H1 (cell line): ENCODE results near the gene GRIA3. TPM values are rescaled to one million over a fixed set of nuclear protein-coding genes. Genes with fewer than 3 reads are reported as not detected.

Experiments
- CTCF ChIA-PET: fragments of 300-600 bp; sonication (Branson Sonifier 250); formaldehyde crosslinking; loops from one replicate; lab custom pipeline; 2021; ENCODE audit not compliant: partially characterized antibody; lab: Charles Lee
- POLR2A ChIA-PET: fragments of 300-600 bp; sonication (Branson Sonifier 250); formaldehyde crosslinking; loops from one replicate; lab custom pipeline; 2021; ENCODE audit warnings: inconsistent platforms; ENCODE audit not compliant: partially characterized antibody; lab: Charles Lee
- DNase-seq, 2 experiments: peaks; one replicate each; pipeline versions ENCODE4 v3.0.0 to v3.0.0-alpha.2; 2010 to 2022; ENCODE audit warnings: low spot score in 2 of 2, low read depth in 1 of 2, mixed read lengths in 1 of 2
- FAIRE-seq: peaks from 2 replicates; lab custom pipeline; 2011; peaks lifted over from hg19 to GRCh38; lab: Jason Lieb, UNC
- H2AFZ ChIP-seq: 2 replicates; pipeline ENCODE4 v1.8.1; 2012; ENCODE audit warnings: low read length, inconsistent platforms
- H2AK5ac ChIP-seq: 2 replicates; pipeline ENCODE4 v1.6.1; 2013; ENCODE audit warnings: low read depth, low read length
- H2BK120ac ChIP-seq: replicated peaks from 2 replicates; pipeline ENCODE3; 2013; ENCODE audit warnings: low read depth, low read length, inconsistent platforms
- H2BK12ac ChIP-seq: 2 replicates; pipeline ENCODE4 v1.6.1; 2013; ENCODE audit warnings: low read depth, low read length
- H2BK15ac ChIP-seq: 2 replicates; pipeline ENCODE4 v1.6.1; 2013; ENCODE audit warnings: low read length
- H2BK20ac ChIP-seq: 2 replicates; pipeline ENCODE4 v1.6.1; 2013; ENCODE audit warnings: low read length
- H2BK5ac ChIP-seq: 2 replicates; pipeline ENCODE4 v1.6.1; 2013; ENCODE audit warnings: low read depth, low read length
- H3K14ac ChIP-seq: 2 replicates; pipeline ENCODE4 v1.6.1; 2013; ENCODE audit warnings: inconsistent platforms; ENCODE audit not compliant: insufficient read length
- H3K18ac ChIP-seq: 2 replicates; pipeline ENCODE4 v1.6.1; 2013; ENCODE audit warnings: low read length; ENCODE audit errors: extremely low read depth
- H3K23ac ChIP-seq: 2 replicates; pipeline ENCODE4 v1.6.1; 2013; ENCODE audit warnings: inconsistent platforms; ENCODE audit not compliant: insufficient read length
- H3K23me2 ChIP-seq: 2 replicates; pipeline ENCODE4 v1.6.1; 2013; ENCODE audit warnings: low read depth, low read length
- H3K27ac ChIP-seq: 2 replicates; pipeline ENCODE4 v1.6.1; 2011; ENCODE audit warnings: low read depth, low read length, inconsistent platforms
- H3K27me3 ChIP-seq, 4 experiments: replicated peaks in 1 of 4; 1 replicate in 1 of 4; 2 replicates in 3 of 4; pipeline versions ENCODE4 v1.6.1 to v1.8.1; 2011 to 2013; ENCODE audit warnings: low read length in 3 of 4, mild to moderate bottlenecking in 3 of 4, inconsistent platforms in 2 of 4, mixed read lengths in 2 of 4, moderate library complexity in 1 of 4; ENCODE audit not compliant: control insufficient read depth in 3 of 4, insufficient read depth in 3 of 4; ENCODE audit errors: extremely low read depth in 1 of 4
- H3K36me3 ChIP-seq, 4 experiments: 2 replicates each; pipeline versions ENCODE4 v1.6.1 to v1.8.1; 2011 to 2013; ENCODE audit warnings: mild to moderate bottlenecking in 4 of 4, low read length in 3 of 4, moderate library complexity in 2 of 4, control low read depth in 1 of 4, inconsistent platforms in 1 of 4; ENCODE audit not compliant: insufficient read depth in 4 of 4, control insufficient read depth in 2 of 4
- H3K4ac ChIP-seq: replicated peaks from 2 replicates; pipeline ENCODE3; 2013; ENCODE audit warnings: low read length, low read depth, mixed read lengths, inconsistent platforms; ENCODE audit not compliant: insufficient read length
- H3K4me1 ChIP-seq, 4 experiments: replicated peaks in 1 of 4; 1 replicate in 1 of 4; 2 replicates in 3 of 4; pipeline versions ENCODE4 v1.6.1 to v1.8.1; 2011 to 2013; ENCODE audit warnings: low read length in 3 of 4, inconsistent platforms in 2 of 4, mixed read lengths in 1 of 4; ENCODE audit not compliant: insufficient read depth in 4 of 4, control insufficient read depth in 3 of 4
- H3K4me2 ChIP-seq, 2 experiments: 2 replicates each; pipeline versions ENCODE4 v1.6.1 to v1.8.1; 2011 to 2013; ENCODE audit warnings: low read depth in 2 of 2, low read length in 2 of 2, control low read depth in 1 of 2, inconsistent platforms in 1 of 2, mild to moderate bottlenecking in 1 of 2; ENCODE audit not compliant: insufficient read depth in 1 of 2
- H3K4me3 ChIP-seq, 4 experiments: fragments of 200-600, 300-600 bp in 1 of 4; sonication (generic), shearing (Covaris generic), sonication (Bioruptor Twin) in 1 of 4; 2 replicates each; pipeline versions ENCODE4 v1.5.1 to v1.8.1; 2011 to 2016; ENCODE audit warnings: low read length in 4 of 4, low read depth in 3 of 4, control low read depth in 2 of 4, inconsistent platforms in 2 of 4, mild to moderate bottlenecking in 2 of 4, mixed read lengths in 1 of 4, moderate library complexity in 1 of 4; ENCODE audit not compliant: insufficient read depth in 2 of 4; ENCODE audit errors: extremely low read depth in 1 of 4
- H3K56ac ChIP-seq: replicated peaks from 2 replicates; pipeline ENCODE3; 2013; ENCODE audit warnings: low read depth, mild to moderate bottlenecking, mixed read lengths, low read length, inconsistent platforms; ENCODE audit not compliant: insufficient read length
- H3K79me1 ChIP-seq: 2 replicates; pipeline ENCODE4 v1.6.1; 2013; ENCODE audit warnings: low read depth, low read length, control low read depth
- H3K79me2 ChIP-seq, 2 experiments: 2 replicates each; pipeline versions ENCODE4 v1.6.1 to v1.8.1; 2012 to 2013; ENCODE audit warnings: low read length in 2 of 2, mild to moderate bottlenecking in 2 of 2, inconsistent platforms in 1 of 2; ENCODE audit not compliant: insufficient read depth in 2 of 2, control insufficient read depth in 1 of 2
- H3K9ac ChIP-seq, 4 experiments: replicated peaks in 1 of 4; 1 replicate in 1 of 4; 2 replicates in 3 of 4; pipeline versions ENCODE4 v1.6.1 to v1.8.1; 2011 to 2013; ENCODE audit warnings: low read depth in 3 of 4, low read length in 3 of 4, control low read depth in 2 of 4, mild to moderate bottlenecking in 2 of 4, moderate library complexity in 2 of 4, inconsistent platforms in 1 of 4; ENCODE audit errors: extremely low read depth in 1 of 4
- H3K9me3 ChIP-seq, 2 experiments: 2 replicates each; pipeline versions ENCODE4 v1.6.1 to v1.8.1; 2012 to 2013; ENCODE audit warnings: mild to moderate bottlenecking in 2 of 2, moderate library complexity in 2 of 2, control low read depth in 1 of 2, inconsistent platforms in 1 of 2, low read depth in 1 of 2, low read length in 1 of 2, mixed read lengths in 1 of 2; ENCODE audit not compliant: insufficient read depth in 2 of 2
- H4K20me1 ChIP-seq, 2 experiments: replicated peaks in 1 of 2; 2 replicates each; pipeline versions ENCODE3 to v1.8.1; 2011 to 2013; ENCODE audit warnings: inconsistent platforms in 2 of 2, low read length in 2 of 2, mild to moderate bottlenecking in 1 of 2; ENCODE audit not compliant: insufficient read depth in 2 of 2, control insufficient read depth in 1 of 2
- H4K5ac ChIP-seq: 2 replicates; pipeline ENCODE4 v1.6.1; 2013; ENCODE audit warnings: low read length, low read depth, mixed read lengths, inconsistent platforms; ENCODE audit not compliant: insufficient read length
- H4K8ac ChIP-seq: 2 replicates; pipeline ENCODE4 v1.8.0; 2013; ENCODE audit warnings: mild to moderate bottlenecking, moderate library complexity, low read length, inconsistent platforms; ENCODE audit not compliant: insufficient read depth; ENCODE audit errors: extremely low read depth
- H4K91ac ChIP-seq: replicated peaks from 2 replicates; pipeline ENCODE3; 2013; ENCODE audit warnings: low read length, mixed read lengths, inconsistent platforms; ENCODE audit not compliant: insufficient read length
- RFX5 ChIP-seq: IDR thresholded peaks from 2 replicates; pipeline ENCODE4 v1.6.1; 2011; ENCODE audit warnings: low read depth, low read length, improper control_type of control experiment, borderline replicate concordance
- TAF1 ChIP-seq: IDR thresholded peaks from 2 replicates; pipeline ENCODE4 v1.6.1; 2011; ENCODE audit warnings: mild to moderate bottlenecking, low read depth, low read length
- TEAD4 ChIP-seq: IDR thresholded peaks from 2 replicates; pipeline ENCODE4 v1.6.1; 2012; ENCODE audit warnings: low read depth, low read length, inconsistent platforms, mixed read lengths
- WGBS, 2 experiments: shearing (Covaris generic) in 1 of 2; methylation state at CpG; one replicate each; pipeline versions ENCODE4 v1.1.6 to v1.1.7; 2013 to 2015; ENCODE audit warnings: low lambda C conversion rate in 2 of 2, mixed read lengths in 2 of 2, inconsistent platforms in 1 of 2, low coverage in 1 of 2, missing lambda C conversion rate in 1 of 2; ENCODE audit not compliant: insufficient replicate concordance in 2 of 2, insufficient coverage in 1 of 2, insufficient read length in 1 of 2; ENCODE audit errors: extremely low coverage in 1 of 2, missing lambda C conversion rate in 1 of 2; 5-methylcytosine and 5-hydroxymethylcytosine counted together
- polyA plus RNA-seq, 7 experiments: library from polyadenylated mRNA; depleted of rRNA in 3 of 7; stranded (reverse) in 5 of 7; unstranded in 2 of 7; fragments of >200 nt in 5 of 7; fragments of 200-250 nt in 2 of 7; gene quantifications; 1 replicate in 5 of 7; 2 replicates in 1 of 7; 4 replicates in 1 of 7; pipeline versions ENCODE4 v1.2.1 to v1.2.3, GENCODE V29; 2011 to 2013; ENCODE audit warnings: missing spikeins in 2 of 7, mixed read lengths in 2 of 7
- total RNA-seq: library from RNA; stranded (reverse); fragmentation: NEBNext Ultra II Directional; extraction: Animal tissue kit (Norgen Biotek cat#: 25700); gene quantifications from 2 replicates; pipeline ENCODE4 v1.2.1, GENCODE V29; 2021
- TF ChIP-seq, protein P1 (sequence below), 3 experiments: IDR thresholded peaks; 1 replicate in 2 of 3; 2 replicates in 1 of 3; pipeline versions ENCODE4 v1.5.1 to v1.6.1; 2011; ENCODE audit warnings: low read length in 3 of 3, mild to moderate bottlenecking in 3 of 3, inconsistent platforms in 2 of 3, low read depth in 1 of 3, moderate library complexity in 1 of 3; ENCODE audit not compliant: insufficient read depth in 1 of 3; ENCODE audit errors: control extremely low read depth in 1 of 3

The GRIA3 gene
- total and polyA plus RNA-seq, 2 of the 8 experiments (the other 6 are each of a cell fraction or from before 2014, with no cell fraction given), result 2.6 to 3.0 TPM

DNA sequence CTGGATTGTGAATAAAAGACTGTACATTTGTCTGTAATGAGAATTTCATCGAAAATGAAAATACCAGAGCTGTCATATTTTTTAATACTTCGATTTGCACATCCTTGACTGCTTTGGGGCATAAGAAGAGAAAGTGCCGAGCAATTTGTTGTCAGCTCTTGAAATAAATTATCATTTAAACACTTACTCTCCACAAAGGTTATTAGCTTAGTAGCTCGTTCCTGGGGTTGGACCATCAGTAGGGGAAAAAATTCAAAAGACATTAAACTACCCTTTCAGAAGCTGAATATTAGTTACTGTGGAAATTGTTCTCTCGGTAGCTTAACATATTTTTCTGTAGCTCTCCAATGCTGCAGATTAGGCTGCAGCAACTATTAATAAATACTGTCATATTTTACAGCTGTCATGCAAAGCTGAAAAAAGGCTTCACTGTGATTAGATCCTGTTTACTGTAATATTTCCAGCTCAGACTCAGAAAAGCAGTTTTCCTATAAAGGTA lies 76.9 kb downstream of the GRIA3 start:
- H2BK5ac ChIP-seq, result no peak overlapping the region
- no peak overlapping the region for H2BK20ac ChIP-seq
- POLR2A ChIA-PET, result no interaction called here
- CTCF ChIA-PET, result interaction anchor here (0.9 to 1.6 kb wide), 4 partner anchors 13 to 193 kb away, joined by 3 read pairs; no protein-coding TSS in a partner anchor
- H3K14ac ChIP-seq, result no peak overlapping the region
- no peak overlapping the region for H3K23ac ChIP-seq
- H3K9me3 ChIP-seq, result no peaks in the 10 kb centered on the region
- no peak overlapping the region for H3K9ac ChIP-seq
- no peak overlapping the region for H4K5ac ChIP-seq
- H3K4ac ChIP-seq, result no peak overlapping the region
- H3K27ac ChIP-seq, result no peak overlapping the region
- H2BK15ac ChIP-seq, result no peak overlapping the region
- H4K8ac ChIP-seq, result no peak overlapping the region
- WGBS, 2 experiments, result 97% methylated on average over 5 of the region's 5 CpGs; no CpG with 5 or more reads in 1 of the 2 experiments
- no peaks in the 10 kb centered on the region; a peak in 1 of 7 replicates for H3K4me1 ChIP-seq
- H3K27me3 ChIP-seq, result no peaks in the 10 kb centered on the region
- no peaks in the 10 kb centered on the region for H3K23me2 ChIP-seq
- no peak overlapping the region for H2BK12ac ChIP-seq
- FAIRE-seq, result no peak
- H3K4me3 ChIP-seq, result no peak overlapping the region
- H3K18ac ChIP-seq, result no peak overlapping the region
- H3K36me3 ChIP-seq, result no peaks in the 10 kb centered on the region
- no peak overlapping the region for H2AK5ac ChIP-seq
- H2AFZ ChIP-seq, result no peak overlapping the region
- no peaks in the 10 kb centered on the region for H4K20me1 ChIP-seq
- no peak overlapping the region for H3K56ac ChIP-seq
- TF ChIP-seq TAF1 (no peak), RFX5 (no peak), TEAD4 (no peak)
- TF ChIP-seq, protein P1, sequence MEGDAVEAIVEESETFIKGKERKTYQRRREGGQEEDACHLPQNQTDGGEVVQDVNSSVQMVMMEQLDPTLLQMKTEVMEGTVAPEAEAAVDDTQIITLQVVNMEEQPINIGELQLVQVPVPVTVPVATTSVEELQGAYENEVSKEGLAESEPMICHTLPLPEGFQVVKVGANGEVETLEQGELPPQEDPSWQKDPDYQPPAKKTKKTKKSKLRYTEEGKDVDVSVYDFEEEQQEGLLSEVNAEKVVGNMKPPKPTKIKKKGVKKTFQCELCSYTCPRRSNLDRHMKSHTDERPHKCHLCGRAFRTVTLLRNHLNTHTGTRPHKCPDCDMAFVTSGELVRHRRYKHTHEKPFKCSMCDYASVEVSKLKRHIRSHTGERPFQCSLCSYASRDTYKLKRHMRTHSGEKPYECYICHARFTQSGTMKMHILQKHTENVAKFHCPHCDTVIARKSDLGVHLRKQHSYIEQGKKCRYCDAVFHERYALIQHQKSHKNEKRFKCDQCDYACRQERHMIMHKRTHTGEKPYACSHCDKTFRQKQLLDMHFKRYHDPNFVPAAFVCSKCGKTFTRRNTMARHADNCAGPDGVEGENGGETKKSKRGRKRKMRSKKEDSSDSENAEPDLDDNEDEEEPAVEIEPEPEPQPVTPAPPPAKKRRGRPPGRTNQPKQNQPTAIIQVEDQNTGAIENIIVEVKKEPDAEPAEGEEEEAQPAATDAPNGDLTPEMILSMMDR (IDR thresholded peaks at IDR 0.05; ENCODE audit: control extremely low read depth in 1 of 3, insufficient read depth in 1 of 3, low read depth in 1 of 3, low read length in 3 of 3), result no peak
- no peaks in the 10 kb centered on the region for H3K79me1 ChIP-seq
- DNase-seq, result no peak
- no peak overlapping the region for H2BK120ac ChIP-seq
- no peak overlapping the region for H3K4me2 ChIP-seq
- H4K91ac ChIP-seq, result no peak overlapping the region
- H3K79me2 ChIP-seq, result no peaks in the 10 kb centered on the region
